Fibroblast of gingiva (primary cell): ENCODE results near the gene DERL3.
"Not testable (repeated sequence)": the region's sequence is repeated elsewhere in the genome, so short reads cannot be mapped to it uniquely, and the experiment has no call there.

Experiments
- DNase-seq: peaks from one replicate; pipeline ENCODE4 v3.0.0-alpha.2; 2011; ENCODE audit warnings: low read depth

The DERL3 gene

DNA sequence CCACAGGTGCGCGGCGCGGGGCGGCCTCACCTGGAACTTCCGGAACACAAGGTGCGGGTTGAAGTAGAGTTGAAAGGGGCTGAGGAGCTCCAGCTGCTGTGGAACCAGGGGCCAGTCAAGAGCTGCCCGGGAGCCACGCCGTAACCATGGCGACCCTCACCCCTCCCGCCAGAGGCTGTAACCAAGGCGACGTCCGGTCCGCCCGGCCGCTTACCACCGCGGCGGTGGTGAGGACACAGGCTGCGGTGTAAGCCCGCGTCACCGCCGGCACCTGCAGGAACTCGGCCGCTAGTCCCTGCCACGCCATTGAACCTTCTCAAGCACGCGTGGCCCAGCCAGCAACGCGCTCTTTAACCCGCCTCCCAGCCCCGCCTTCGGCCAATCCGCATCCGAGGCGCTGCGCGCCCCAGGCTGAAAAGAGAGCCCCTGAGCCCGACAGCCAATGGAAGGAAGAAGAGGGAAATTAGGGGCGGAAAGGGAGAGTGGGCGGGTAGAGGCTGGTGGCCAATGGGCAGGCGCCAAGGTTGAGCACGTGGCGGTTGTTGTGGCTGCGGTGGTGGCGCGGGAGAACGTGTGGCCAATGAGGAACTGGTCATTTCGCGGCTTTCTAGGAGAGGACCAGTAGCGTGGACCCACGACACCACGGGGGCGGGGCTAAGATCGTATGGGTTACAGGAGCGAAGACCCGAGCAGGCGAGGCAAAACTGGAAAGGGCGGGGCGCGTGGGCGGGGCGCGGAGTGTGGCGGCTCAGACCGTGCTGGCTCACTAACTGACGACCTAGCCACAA, at the start of gene DERL3:
DERL3 (minus strand) TSS at position 326 of the 788 bp plus-strand sequence; CDS start at position 307, 19 bp downstream.
- peak; percentile 93 for DNase-seq

DNA sequence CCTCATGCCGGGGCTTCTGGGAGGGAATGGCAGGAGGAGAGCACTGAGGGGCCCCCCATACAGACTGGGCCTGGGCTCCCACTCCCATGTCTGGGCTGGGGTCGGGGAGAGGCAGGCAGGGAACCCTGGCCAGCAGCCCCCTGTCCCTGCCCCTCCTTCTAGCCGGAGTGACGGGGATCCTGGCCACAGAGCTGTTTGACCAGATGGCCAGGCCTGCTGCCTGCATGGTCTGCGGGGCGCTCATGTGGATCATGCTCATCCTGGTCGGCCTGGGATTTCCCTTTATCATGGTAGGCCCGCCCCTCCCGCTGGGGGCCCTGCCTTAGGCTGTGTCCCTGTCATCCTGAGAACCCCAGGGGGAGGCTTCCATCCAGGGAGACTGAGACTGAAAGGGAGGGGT, 45.3 kb upstream of the DERL3 start:
- DNase-seq = no peak

DNA sequence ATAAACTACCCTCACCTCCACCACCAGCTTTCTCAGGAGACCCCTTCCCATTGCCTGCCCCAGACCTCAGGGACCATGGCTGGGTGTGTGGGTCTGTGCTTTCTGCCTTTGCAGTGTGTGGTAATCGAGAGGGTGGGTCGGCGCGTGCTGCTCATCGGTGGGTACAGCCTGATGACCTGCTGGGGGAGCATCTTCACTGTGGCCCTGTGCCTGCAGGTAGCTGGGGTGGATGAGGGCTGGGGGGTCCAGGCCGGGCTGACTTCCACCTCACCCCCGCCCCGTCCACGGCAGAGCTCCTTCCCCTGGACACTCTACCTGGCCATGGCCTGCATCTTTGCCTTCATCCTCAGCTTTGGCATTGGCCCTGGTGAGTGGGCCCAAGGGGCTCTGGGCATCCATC, 44.9 kb upstream of the DERL3 start:
- DNase-seq = no peak

DNA sequence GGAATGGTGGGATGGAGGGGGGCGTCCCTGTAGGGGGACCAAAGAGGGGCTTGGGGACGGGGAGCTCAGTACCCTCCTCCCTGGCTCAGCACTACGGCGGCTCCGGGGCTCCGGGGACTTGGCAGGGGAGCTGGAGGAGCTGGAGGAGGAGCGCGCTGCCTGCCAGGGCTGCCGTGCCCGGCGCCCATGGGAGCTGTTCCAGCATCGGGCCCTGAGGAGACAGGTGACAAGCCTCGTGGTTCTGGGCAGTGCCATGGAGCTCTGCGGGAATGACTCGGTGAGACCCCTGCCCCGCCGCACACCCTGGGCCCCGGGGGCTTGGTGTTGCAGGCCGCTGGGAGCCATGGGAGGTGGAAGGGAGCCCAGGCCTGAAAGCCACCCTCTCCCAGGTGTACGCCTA, 43.6 kb upstream of the DERL3 start:
- DNase-seq = no peak

DNA sequence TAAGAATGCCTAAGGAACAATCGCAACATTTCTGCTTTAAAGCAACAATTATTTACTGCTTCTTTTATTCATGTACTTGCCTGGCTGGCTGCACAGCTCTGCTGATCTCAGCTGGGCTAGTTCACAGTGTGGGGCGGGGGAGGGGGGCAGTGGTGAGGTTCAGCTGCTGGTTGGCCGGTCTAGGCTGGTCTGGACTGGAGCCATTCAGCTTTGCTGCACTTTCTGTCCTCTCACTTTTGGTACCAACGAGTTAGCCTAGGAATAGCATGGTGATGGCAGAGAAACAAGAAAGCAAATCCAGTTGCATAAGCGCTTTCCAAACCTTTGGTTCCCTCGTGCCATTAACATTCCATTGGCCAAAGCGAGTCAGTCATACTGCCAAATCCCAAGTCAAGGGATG, 39.4 kb upstream of the DERL3 start:
- no peak for DNase-seq

DNA sequence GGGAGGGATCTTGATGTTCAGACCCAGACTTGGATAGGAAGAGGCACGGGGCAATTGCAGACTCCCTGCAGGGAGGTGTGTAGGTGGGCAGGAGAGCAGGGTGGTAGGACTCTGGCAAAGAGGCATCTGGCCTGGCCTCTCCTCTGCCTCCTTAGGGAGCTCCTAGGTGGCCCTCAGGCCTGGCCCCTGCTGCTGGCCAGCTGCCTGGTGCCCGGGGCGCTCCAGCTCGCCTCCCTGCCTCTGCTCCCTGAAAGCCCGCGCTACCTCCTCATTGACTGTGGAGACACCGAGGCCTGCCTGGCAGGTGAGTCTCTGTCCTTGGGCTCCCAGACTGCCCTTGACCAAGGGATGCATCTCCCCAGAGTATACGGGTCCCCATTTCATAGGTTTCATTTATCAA, 38.8 kb upstream of the DERL3 start:
- no peak for DNase-seq

DNA sequence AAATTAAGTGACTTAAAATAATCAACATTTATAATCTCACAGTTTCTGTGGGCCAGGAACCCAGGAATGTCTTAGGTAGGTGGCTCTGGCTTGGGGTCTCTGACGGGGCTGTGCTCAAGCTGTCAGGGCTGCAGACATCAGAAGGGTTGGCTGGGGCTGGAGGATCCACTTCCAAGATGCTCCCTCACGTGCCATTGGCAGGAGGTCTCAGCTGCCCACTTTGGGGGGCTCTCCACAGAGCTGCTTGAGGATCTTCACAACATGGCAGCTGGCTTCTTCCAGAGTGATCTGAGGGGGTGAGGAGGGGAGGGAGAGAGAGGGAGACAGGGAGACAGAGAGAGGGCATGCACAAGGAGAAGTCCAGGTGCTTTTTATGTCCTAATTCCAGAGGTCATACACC, 37.0 kb upstream of the DERL3 start:
- no peak for DNase-seq

DNA sequence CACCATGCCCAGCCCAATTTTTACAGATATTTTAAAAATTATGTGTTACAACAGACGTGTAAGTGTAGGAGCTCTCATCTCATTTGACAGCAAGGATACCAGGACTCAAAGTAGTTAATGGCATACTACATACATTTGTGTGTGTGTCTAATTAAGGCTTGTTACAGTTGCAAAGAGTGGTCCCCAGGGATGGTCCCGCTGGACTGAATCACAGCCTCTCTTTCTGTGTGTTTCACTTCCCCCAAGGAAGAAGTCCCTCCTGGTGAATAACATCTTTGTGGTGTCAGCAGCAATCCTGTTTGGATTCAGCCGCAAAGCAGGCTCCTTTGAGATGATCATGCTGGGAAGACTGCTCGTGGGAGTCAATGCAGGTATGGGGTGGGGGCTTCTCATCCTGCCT, 36.1 kb upstream of the DERL3 start:
- no peak for DNase-seq

DNA sequence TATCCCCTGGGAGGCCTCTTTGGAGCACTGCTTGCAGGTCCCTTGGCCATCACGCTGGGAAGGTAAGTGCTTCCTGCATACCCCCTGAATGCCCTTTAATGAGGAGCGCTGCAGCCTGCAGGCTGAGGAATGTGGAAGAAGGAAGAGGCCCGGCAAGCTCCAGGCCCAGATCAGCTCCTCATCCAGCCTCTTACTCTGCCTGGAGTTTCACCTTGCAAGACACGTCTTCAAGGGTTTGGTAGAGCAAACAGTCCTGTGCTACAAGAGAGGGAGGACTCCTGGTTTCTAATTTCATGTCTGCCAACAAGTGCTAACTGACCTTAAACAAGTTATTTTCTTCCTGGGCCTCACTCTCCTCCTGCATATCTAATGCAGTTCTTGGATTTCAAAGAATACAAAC, 29.8 kb upstream of the DERL3 start:
- no peak for DNase-seq

DNA sequence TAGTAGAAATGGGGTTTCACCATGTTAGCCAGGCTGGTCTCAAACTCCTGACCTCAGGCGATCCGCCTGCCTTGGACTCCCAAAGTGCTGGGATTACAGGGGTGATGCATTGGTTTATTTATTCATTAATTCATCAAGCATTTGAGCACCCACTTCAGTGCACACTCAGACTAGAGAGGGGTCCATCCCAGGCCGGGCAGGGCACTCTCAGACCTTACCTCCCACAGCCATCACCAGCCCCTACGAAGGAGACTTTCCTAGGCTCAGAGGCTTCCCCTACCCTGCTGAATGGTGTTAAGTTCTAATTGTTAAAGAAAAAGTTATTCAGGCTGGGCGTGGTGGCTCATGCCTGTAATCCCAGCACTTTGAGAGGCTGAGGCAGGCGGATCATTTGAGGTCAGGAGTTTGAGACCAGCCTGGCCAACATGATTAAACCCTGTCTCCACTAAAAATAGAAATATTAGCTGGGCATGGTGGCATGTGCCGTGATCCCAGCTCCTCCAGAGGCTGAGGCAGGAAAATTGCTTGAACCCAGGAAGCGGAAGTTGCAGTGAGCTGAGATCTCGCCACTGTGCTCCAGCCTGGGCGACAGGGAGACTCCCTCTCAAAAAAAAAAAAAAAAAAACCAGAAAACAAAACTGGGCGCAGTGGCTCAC, 25.8 kb upstream of the DERL3 start:
- DNase-seq = not testable (repeated sequence)

DNA sequence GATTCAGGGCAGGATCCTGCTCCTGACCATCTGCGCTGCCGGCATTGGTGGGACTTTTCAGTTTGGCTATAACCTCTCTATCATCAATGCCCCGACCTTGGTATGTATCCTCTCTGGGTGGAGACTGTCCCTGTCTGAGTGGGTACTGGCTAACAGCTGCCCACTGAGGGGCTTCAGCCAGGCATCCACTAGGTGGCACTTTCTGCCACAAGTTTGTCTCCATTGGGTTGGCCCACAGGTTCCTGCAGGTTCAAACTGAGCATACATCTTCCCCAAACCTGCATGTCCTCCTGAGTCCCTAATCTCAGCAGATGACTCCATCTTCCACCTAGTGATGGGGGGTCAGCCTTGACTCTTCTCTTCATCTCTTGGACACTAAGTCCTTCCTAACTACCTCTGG, 23.3 kb upstream of the DERL3 start:
- peak; percentile 27 for DNase-seq

DNA sequence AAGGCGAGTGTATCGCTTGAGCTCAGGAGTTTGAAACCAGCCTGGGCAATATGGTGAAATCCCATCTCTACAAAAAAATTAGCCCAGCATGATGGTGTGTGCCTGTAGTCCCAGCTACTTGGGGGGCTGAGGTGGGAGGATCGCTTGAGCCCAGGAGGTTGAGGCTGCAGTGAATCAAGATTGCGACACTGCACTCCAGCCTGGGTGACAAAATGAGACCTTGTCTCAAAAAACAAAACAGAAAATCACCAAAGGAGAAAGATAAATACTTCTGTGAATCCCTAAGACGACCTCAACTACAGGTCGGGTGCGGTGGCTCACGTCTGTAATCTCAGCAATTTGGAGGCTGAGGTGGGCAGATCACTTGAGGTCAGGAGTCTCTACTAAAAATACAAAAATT, 21.4 kb upstream of the DERL3 start:
- not testable (repeated sequence) for DNase-seq

DNA sequence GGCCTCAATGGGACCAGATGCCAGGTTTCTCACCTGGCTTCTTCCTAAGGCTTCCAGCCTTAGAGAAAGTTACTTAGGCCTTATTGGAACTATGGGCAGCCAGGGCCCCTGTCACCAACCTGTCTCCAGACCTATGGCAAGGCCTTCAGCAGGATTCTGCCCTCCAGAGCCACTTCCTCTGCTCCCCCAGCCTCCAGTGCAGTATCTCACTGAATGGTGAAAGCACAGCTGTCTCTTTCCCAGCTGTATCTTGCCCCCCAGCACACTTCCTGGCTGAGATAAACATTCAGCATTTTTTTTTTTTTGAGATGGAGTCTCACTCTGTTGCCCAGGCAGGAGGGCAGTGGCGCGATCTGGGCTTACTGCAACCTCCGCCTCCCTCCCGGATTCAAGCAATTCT, 20.4 kb upstream of the DERL3 start:
- DNase-seq = no peak

DNA sequence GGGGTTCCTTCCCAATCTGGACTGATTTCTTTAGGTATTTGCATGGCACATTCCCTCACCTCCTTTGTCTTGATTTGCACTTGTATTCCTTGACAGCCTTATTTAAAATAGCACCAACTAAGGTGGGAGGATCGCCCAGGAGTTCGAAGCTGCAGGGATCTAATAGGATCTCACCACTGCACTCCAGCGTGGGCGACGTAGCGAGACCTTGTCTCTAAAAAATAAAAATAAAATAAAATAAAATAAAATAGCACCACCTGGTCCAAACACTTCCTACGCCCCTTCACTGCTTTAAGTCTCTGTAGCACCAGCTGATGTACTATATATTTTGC, 19.6 kb upstream of the DERL3 start:
- DNase-seq = no peak

DNA sequence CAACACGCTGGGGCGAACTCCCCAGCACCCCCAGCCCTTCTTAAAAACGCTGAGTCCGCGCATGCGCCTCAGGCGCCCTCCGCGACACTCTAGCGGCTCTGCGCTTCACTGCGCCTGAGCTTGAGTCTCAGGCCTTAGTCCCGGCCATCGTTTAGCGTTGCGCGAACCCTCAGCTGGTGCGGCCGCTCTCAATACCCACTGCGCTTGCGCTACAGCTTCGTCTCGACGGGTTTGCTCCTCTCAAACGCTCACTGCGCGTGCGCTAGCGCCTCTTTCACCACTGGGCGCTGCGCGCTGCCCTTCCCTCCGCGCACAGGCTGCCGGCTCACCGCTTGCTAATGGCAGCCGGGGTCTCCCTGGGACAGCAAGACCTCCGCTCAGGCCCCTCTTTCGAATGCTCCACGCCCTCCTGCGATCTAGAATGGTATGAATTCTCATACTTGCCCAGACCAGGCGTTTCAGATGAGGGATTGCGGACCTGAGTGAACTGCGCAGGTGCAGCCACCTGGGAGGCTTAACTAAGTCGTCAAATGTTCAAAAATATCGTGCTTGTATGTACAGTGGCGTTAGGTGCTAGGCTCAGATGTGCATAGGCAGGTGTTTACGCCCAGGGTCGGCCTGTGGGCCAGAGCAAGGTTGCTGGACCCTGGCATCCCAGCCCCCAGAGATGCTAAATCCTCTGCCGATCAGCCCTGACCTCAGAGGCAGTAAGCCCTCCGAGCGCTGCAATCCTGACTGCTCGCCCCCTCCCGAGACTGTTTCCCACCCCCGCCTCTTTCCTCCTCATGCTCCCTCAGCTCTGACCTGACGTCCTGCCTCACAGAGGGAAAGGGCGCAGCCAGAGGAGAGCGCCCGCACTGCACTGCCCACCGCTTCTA, 19.0 kb upstream of the DERL3 start, which contains the start of gene SLC2A11:
SLC2A11 (plus strand) TSS at position 270 of the 878 bp plus-strand sequence; CDS start at position 395, 125 bp downstream.
- DNase-seq = peak; percentile 94

DNA sequence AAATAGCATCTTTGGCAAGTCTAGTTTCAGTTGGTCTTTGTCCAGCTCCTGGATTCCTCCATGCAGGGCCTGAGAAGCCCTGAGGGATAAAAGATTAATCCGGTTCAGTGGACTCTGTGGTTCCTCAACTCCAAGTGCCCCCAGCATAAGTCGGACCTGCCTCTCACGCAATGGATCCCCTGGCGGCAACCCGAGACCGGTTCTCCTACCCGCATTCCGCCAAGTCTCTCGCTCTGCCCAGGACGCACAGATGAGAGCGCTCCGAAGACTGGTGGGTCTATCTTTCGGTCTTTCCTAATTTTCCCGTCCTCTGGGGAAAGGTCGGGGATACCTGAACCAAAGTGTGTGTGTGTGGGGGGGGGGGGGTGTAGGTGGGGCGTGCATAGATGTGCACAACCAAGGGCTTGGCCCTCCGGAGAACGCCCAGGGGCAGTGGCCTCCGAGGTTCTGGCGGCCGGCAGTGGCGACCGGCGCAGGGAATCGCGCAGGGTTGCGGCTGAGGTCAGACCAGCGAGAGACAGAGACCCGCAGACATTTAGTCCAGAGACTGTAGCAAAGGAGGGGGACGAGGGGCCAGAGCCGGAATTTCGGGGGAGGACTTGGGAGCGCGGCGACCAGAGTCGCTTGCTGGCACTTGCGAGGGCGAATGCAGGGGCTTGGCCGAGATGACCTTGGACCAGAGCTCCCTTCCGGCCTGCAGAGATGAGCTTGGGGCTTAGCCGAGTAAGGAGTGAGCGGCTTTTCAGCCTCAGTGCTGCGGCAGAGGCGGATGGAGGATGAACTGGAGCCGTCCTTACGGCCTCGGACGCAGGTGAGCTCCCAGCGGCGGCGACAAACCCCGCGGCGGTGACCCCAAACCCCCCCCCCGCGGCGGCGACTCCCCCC, 18.2 kb upstream of the DERL3 start:
- DNase-seq = peak; percentile 41

DNA sequence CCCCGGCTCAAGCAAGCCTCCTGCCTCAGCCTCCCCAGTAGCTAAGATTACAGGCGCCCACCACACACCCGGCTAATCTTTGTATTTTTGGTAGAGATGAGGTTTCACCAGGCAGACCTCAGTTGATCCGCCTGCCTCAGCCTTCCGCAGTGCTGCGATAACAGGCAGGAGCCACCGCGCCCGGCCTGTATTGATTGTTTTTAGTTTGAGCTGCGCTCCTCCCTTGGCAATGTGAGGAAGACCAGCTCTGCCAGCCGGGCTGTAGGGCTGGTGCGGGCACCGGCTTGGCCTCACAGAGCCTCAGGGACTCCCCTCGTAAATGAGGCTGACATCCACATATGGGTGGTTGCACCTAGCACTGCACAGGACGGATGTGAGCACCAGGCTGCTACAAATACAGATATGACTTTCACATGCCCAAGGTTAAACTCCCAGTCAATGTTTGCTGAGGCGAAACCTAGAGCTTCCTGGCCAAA, 11.4 kb upstream of the DERL3 start:
- DNase-seq = no peak

DNA sequence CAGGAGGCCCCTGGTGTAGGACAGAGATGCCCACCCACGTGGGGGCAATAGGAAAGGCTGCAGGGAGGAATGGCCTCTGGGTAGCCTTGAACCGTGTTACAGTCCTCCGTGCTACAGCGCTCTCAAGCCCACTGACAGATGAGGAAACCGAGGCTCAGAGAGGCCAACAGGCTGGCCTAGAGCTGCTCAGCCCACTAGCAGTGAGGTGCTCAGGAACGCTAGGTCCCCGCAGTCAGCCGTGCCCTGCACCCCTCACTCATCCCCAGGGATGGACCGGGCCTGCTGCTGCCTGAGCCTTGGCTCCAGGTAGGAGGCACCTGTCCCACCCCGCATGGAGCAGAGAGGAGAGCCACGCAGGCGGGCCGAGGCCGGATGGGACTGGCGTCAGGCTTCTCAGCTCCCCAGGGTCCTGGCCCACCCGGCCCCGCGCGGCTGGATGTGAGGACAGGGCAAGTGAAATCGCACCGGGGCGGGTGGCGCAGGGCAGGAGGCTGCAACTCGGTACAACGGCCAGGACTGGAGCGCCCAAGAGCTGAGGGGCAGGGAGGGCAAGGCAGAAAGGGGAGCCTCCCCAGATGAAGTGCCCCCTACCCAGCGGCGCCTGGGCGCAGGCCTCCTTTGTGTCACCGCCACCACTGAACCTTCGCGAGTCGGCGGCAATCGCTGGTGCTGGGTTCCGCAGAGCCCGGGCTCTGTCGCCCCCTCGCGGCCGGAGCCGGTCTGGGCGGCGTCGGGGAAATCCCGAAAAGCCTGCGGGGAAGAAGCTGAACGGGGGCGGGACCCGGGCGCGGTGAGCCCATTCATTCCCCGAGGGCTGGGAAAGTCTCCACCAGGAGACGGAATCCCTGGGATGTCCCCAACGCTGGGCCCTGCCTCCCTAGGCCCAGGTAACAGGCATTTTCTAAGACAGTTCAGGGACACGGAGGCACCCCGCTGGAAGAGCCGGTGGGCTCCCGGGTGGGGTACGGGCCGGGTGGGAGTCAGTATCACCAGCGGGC, 10.5 kb upstream of the DERL3 start:
- DNase-seq = peak; percentile 49

DNA sequence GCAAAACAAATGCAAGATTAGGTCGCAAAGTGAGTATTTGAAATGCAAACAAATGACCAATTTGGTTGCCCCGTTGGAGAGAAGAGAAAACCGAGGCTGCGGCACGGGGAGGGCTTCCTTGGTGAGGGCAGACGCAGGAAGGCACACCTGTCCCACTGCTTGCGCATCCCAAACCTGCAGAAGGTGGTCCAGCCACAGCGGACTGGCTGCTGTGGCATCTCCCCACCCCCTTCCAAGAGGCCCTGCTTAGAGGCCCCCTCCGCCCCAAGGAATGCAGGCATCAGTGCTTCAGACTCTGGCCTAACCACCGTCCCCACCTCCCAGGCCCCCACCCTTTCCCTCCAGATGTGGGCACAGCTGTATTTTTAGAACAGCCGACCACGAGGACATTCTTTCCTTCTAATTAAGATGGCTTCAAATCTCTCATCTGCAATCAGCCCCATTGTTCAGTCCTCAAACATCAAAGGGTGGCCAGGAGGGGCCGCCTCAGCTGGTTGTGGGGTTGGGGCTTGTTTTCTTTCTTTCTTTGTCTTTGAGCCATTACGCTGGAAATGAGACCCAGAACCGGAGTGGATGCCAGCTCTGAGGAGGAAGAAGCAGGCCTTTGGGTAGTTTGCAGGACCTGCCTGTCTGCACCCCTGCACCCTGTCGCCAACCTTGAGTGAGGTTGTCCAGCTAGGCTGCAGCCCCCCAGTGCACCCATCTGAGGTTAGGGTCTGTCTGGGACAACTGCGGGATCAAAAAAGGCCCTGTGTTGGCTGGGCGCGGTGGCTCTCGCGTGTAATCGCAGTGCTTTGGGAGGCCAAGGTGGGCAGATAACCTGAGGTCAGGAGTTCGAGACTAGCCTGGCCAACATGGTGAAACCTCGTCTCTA, 9.4 kb upstream of the DERL3 start:
- no peak for DNase-seq
